Measurements from ENCODE around the gene ELOVL2. TPM values are rescaled to one million over a fixed set of nuclear protein-coding genes. Genes with fewer than 3 reads are reported as not detected.

ELOVL2 gene
- total and polyA plus RNA-seq, 7 donors, result 0.16 to 0.83 (median 0.41) TPM; not detected in 2

GRCh38 chr6:11017090-11017489 lies 27.0 kb downstream of the ELOVL2 start:
- Histone ChIP-seq H3K4me3 (no peak overlapping the region), H3K27ac (no peak overlapping the region), H3K9me3 (no peaks in the 10 kb centered on the region), H3K4me1 (no peaks in the 10 kb centered on the region), H3K27me3 (no peaks in the 10 kb centered on the region), H3K36me3 (no peaks in the 10 kb centered on the region)
- TF ChIP-seq POLR2A (IDR thresholded peaks at IDR 0.05) (no peak), POLR2AphosphoS5 (IDR thresholded peaks at IDR 0.05) (no peak), EP300 (IDR thresholded peaks at IDR 0.05) (no peak)
- TF ChIP-seq, protein P1, sequence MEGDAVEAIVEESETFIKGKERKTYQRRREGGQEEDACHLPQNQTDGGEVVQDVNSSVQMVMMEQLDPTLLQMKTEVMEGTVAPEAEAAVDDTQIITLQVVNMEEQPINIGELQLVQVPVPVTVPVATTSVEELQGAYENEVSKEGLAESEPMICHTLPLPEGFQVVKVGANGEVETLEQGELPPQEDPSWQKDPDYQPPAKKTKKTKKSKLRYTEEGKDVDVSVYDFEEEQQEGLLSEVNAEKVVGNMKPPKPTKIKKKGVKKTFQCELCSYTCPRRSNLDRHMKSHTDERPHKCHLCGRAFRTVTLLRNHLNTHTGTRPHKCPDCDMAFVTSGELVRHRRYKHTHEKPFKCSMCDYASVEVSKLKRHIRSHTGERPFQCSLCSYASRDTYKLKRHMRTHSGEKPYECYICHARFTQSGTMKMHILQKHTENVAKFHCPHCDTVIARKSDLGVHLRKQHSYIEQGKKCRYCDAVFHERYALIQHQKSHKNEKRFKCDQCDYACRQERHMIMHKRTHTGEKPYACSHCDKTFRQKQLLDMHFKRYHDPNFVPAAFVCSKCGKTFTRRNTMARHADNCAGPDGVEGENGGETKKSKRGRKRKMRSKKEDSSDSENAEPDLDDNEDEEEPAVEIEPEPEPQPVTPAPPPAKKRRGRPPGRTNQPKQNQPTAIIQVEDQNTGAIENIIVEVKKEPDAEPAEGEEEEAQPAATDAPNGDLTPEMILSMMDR (IDR thresholded peaks at IDR 0.05), result no peak
- 93 to 94% methylated on average over 3 of the region's 3 CpGs for WGBS, 2 donors
- intact Hi-C loops (cut with DNase I), result no loop called here
- no peak for DNase-seq

- no peak for DNase-seq
- WGBS, 2 donors, result 43 to 84% methylated on average over 1 of the region's 1 CpG
- no peaks in the 10 kb centered on the region for H3K9me3 ChIP-seq
- intact Hi-C loops (cut with DNase I), result no loop called here
- no peak overlapping the region for H3K4me3 ChIP-seq
- H3K27me3 ChIP-seq, result peaks cover 0 to 3% (median 0%) of the 10 kb centered on the region in 3 donors
- no peaks in the 10 kb centered on the region for H3K36me3 ChIP-seq
- H3K27ac ChIP-seq, result no peak overlapping the region
- H3K4me1 ChIP-seq, result no peaks in the 10 kb centered on the region
- TF ChIP-seq EP300 (IDR thresholded peaks at IDR 0.05) (no peak), POLR2AphosphoS5 (IDR thresholded peaks at IDR 0.05) (no peak), POLR2A (IDR thresholded peaks at IDR 0.05) (no peak)
- TF ChIP-seq, protein P1 (IDR thresholded peaks at IDR 0.05), result no peak
Observed at GRCh38 chr6:11016452-11016851, 27.7 kb downstream of the ELOVL2 start.

DNA sequence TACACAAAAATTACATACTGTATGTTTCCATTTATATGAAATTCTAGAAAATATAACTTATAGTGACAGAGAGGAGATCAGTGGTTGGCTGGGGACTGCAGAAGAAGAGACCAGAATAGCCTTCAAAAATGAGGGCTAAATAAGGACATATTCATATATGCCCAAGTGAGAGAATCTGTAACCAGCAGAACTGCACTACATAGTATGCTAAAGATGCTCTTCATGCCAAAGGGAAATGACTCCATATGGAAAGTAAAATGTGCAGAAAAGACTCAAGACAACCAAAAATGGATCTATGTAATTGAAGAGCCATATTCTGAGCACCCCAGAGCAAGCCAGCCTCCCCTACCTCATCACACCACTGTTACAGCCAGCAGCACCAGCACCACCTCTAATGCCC lies 29.0 kb downstream of the ELOVL2 start:
- Histone ChIP-seq H3K27ac (no peak overlapping the region), H3K4me3 (no peak overlapping the region), H3K4me1 (no peaks in the 10 kb centered on the region), H3K27me3 (peaks cover 0 to 3% (median 0%) of the 10 kb centered on the region in 3 donors), H3K36me3 (no peaks in the 10 kb centered on the region), H3K9me3 (no peaks in the 10 kb centered on the region)
- DNase-seq, result no peak
- TF ChIP-seq, protein P1 (IDR thresholded peaks at IDR 0.05), result no peak
- TF ChIP-seq POLR2AphosphoS5 (IDR thresholded peaks at IDR 0.05), result no peak
- TF ChIP-seq POLR2A (IDR thresholded peaks at IDR 0.05), result no peak
- no peak for TF ChIP-seq EP300 (IDR thresholded peaks at IDR 0.05)
- intact Hi-C loops (cut with DNase I), result no loop called here

DNA sequence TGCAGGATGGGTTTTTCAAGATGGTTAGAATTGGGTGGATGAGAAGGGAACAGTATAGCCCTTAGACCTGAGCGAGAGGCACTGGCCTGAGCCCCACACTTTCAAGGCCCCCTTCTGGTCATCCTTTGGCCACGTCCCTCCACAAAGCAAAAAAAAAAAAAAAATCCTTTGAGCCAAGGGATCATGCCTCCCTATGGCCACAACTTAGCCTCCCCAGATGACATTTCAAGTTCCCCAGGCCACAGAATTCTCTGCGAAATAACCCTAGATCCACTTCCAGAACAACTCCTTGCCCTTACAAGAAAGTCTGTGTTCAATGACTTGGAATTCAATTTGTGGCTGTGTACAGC lies 30.4 kb downstream of the ELOVL2 start:
- H3K9me3 ChIP-seq, result no peaks in the 10 kb centered on the region
- H3K36me3 ChIP-seq, result no peaks in the 10 kb centered on the region
- H3K27ac ChIP-seq, result no peak overlapping the region
- TF ChIP-seq POLR2AphosphoS5 (IDR thresholded peaks at IDR 0.05) (no peak), EP300 (IDR thresholded peaks at IDR 0.05) (no peak)
- TF ChIP-seq, protein P1 (IDR thresholded peaks at IDR 0.05), result no peak
- no peak for DNase-seq
- 80 to 88% methylated on average over 3 of the region's 3 CpGs for WGBS, 2 donors
- H3K4me1 ChIP-seq, result no peaks in the 10 kb centered on the region
- peaks cover 0 to 3% (median 0%) of the 10 kb centered on the region in 3 donors for H3K27me3 ChIP-seq
- H3K4me3 ChIP-seq, result no peak overlapping the region
- intact Hi-C loops (cut with DNase I), result no loop called here

- Histone ChIP-seq H3K9me3 (no peaks in the 10 kb centered on the region), H3K27me3 (peaks cover 0 to 3% (median 0%) of the 10 kb centered on the region in 3 donors), H3K4me3 (no peak overlapping the region), H3K36me3 (no peaks in the 10 kb centered on the region), H3K4me1 (no peaks in the 10 kb centered on the region), H3K27ac (no peak overlapping the region)
- WGBS, 2 donors, result 93% methylated on average over 5 of the region's 5 CpGs
- intact Hi-C loops (cut with DNase I), result no loop called here
- DNase-seq, result no peak
- TF ChIP-seq EP300 (IDR thresholded peaks at IDR 0.05), result no peak
- no peak for TF ChIP-seq POLR2AphosphoS5 (IDR thresholded peaks at IDR 0.05)
- TF ChIP-seq POLR2A (IDR thresholded peaks at IDR 0.05), result no peak
- TF ChIP-seq, protein P1 (IDR thresholded peaks at IDR 0.05), result no peak
Observed at GRCh38 chr6:11012976-11013720, 31.0 kb downstream of the ELOVL2 start.

All from sigmoid colon (tissue), 7 donors.